CD4-positive, alpha-beta T cell (primary cell): Measurements from ENCODE around the gene CNR2. TPM values are rescaled to one million over a fixed set of nuclear protein-coding genes. Genes with fewer than 3 reads are reported as not detected.

Experiments
- ATAC-seq: fragments of 200-7000 bp; cut with Tn5 transposase; one replicate; pipeline ENCODE4 v1.10.0; 2022; ENCODE audit warnings: mild to moderate bottlenecking; ENCODE audit not compliant: poor library complexity
- CTCF ChIA-PET: fragments of 350-600 bp; sonication (Branson Sonifier 250); formaldehyde crosslinking; loops from one replicate; lab custom pipeline; 2021; ENCODE audit warnings: antibody characterized with exemption, inconsistent platforms; lab: Charles Lee
- POLR2A ChIA-PET: fragments of 350-600 bp; sonication (Branson Sonifier 250); formaldehyde crosslinking; loops from one replicate; lab custom pipeline; 2021; ENCODE audit warnings: antibody characterized with exemption, inconsistent platforms; lab: Charles Lee
- DNase-seq, 14 experiments: peaks; one replicate each; pipeline ENCODE4 v3.0.0-alpha.2; 2013 to 2020; ENCODE audit warnings: mixed read lengths in 2 of 14
- H3K27ac ChIP-seq, 2 donors: one replicate each; pipeline versions ENCODE4 v1.5.1 to v1.7.0; 2013; ENCODE audit warnings: low read length in 2 of 2, low read depth in 1 of 2, mild to moderate bottlenecking in 1 of 2
- H3K27me3 ChIP-seq, 2 experiments: 1 replicate in 1 of 2; 2 replicates in 1 of 2; pipeline versions ENCODE4 v1.6.1 to v1.7.0; 2013; ENCODE audit warnings: low read length in 2 of 2, control low read depth in 1 of 2, mild to moderate bottlenecking in 1 of 2, moderate library complexity in 1 of 2; ENCODE audit not compliant: insufficient read depth in 2 of 2, control insufficient read depth in 1 of 2
- H3K36me3 ChIP-seq: one replicate; pipeline ENCODE4 v1.6.1; 2013; ENCODE audit warnings: low read length, control low read depth; ENCODE audit not compliant: insufficient read depth
- H3K4me1 ChIP-seq: one replicate; pipeline ENCODE4 v1.6.1; 2013; ENCODE audit warnings: low read length, control low read depth; ENCODE audit not compliant: insufficient read depth
- H3K4me3 ChIP-seq: one replicate; pipeline ENCODE4 v1.5.1; 2013; ENCODE audit warnings: mild to moderate bottlenecking, low read length, moderate library complexity
- H3K9me3 ChIP-seq, 2 experiments: 1 replicate in 1 of 2; 2 replicates in 1 of 2; pipeline versions ENCODE4 v1.6.1 to v1.7.0; 2013; ENCODE audit warnings: low read length in 2 of 2, mild to moderate bottlenecking in 2 of 2, control low read depth in 1 of 2, moderate library complexity in 1 of 2; ENCODE audit not compliant: control insufficient read depth in 1 of 2, insufficient read depth in 1 of 2
- H3K27ac Mint-ChIP-seq: one replicate; pipeline ENCODE4 v1.8.0; 2020; ENCODE audit warnings: mixed read lengths
- H3K27me3 Mint-ChIP-seq: one replicate; pipeline ENCODE4 v1.8.0; 2021; ENCODE audit warnings: mixed read lengths
- H3K36me3 Mint-ChIP-seq: one replicate; pipeline ENCODE4 v1.8.0; 2021; ENCODE audit warnings: low read depth, mixed read lengths
- H3K4me1 Mint-ChIP-seq: one replicate; pipeline ENCODE4 v1.8.0; 2021; ENCODE audit warnings: low read depth, mixed read lengths
- H3K4me3 Mint-ChIP-seq: one replicate; pipeline ENCODE4 v1.8.0; 2020; ENCODE audit warnings: mild to moderate bottlenecking, mixed read lengths
- H3K9me3 Mint-ChIP-seq: one replicate; pipeline ENCODE4 v1.8.0; 2020; ENCODE audit warnings: mixed read lengths
- intact Hi-C, 2 experiments: fragments of 100-400 bp; cut with DNase I in 1 of 2; cut with micrococcal nuclease in 1 of 2; formaldehyde crosslinking; loops; one replicate each; pipeline versions ENCODE4 v1.15.1 to v1.9.0; 2023 to 2025; cut with DNase I, micrococcal nuclease
- microRNA-seq: library from miRNA; unstranded; fragments of <30 nt; microRNA quantifications from one replicate; pipeline ENCODE4 v1.2.0, GENCODE V29; 2021; ENCODE audit warnings: borderline microRNAs expressed, borderline replicate concordance
- total RNA-seq, 174 experiments: library from RNA in 2 of 174; stranded (reverse) in 2 of 174; gene quantifications; one replicate each; pipeline ENCODE4 v1.2.3 and lab custom pipeline; 2021 to 2026
- TF ChIP-seq, protein P1 (sequence below): fragments of 200-600 bp; IDR thresholded peaks from one replicate; pipeline ENCODE4 v1.8.0; 2022; ENCODE audit warnings: antibody characterized with exemption, mild to moderate bottlenecking

The CNR2 gene
- total RNA-seq, 2 experiments from 2014 or later = 0.05 TPM; not detected in 1

DNA sequence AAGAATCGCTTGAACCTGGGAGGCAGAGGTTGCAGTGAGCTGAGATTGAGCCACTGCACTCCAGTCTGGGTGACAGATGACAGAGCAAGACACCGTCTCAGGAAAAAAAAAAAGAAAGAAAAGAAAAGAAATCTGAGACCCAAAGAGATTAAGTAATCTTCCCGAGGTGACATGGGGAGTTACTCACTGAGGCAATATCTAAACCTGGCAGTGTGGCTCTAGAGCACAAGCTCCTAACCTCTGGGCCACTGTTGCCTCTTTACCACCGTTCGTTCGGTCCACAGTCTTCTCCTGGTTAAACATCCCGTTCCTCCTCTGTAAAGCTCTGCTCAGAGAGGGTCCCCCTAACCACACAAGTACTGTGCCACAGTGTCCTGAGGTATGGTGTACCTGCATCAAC is 89.4 kb downstream of the CNR2 start:
- peaks cover 15% of the 10 kb centered on the region for H3K4me1 ChIP-seq
- CTCF ChIA-PET = interaction anchor here (1.3 to 5.5 kb wide), 2 partner anchors 13 to 23 kb away, joined by 3 to 44 read pairs; partner anchors contain the start of gene GALE
- ATAC-seq (no peak), DNase-seq (no peak)
- intact Hi-C loops = loop anchor here in 1 of 2 experiments (2.0 to 10.0 kb wide), 2 partner anchors 21 to 1511 kb away; partner anchors contain the start of gene TMEM50A
- peak overlapping the region; percentile 85 for H3K4me3 Mint-ChIP-seq
- no peaks in the 10 kb centered on the region for H3K9me3 ChIP-seq
- H3K27me3 ChIP-seq = no peaks in the 10 kb centered on the region
- H3K36me3 ChIP-seq = peaks cover 1% of the 10 kb centered on the region
- POLR2A ChIA-PET = interaction anchor here (1.5 to 2.1 kb wide), 3 partner anchors 14 to 32 kb away, joined by 3 to 32 read pairs (median 10); partner anchors contain the start of gene GALE
- TF ChIP-seq, protein P1, sequence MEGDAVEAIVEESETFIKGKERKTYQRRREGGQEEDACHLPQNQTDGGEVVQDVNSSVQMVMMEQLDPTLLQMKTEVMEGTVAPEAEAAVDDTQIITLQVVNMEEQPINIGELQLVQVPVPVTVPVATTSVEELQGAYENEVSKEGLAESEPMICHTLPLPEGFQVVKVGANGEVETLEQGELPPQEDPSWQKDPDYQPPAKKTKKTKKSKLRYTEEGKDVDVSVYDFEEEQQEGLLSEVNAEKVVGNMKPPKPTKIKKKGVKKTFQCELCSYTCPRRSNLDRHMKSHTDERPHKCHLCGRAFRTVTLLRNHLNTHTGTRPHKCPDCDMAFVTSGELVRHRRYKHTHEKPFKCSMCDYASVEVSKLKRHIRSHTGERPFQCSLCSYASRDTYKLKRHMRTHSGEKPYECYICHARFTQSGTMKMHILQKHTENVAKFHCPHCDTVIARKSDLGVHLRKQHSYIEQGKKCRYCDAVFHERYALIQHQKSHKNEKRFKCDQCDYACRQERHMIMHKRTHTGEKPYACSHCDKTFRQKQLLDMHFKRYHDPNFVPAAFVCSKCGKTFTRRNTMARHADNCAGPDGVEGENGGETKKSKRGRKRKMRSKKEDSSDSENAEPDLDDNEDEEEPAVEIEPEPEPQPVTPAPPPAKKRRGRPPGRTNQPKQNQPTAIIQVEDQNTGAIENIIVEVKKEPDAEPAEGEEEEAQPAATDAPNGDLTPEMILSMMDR = no peak
- no peaks in the 10 kb centered on the region for H3K9me3 Mint-ChIP-seq
- peaks cover 20% of the 10 kb centered on the region for H3K4me1 Mint-ChIP-seq
- H3K27ac ChIP-seq = no peak overlapping the region
- H3K4me3 ChIP-seq = no peak overlapping the region
- peaks cover 19% of the 10 kb centered on the region for H3K36me3 Mint-ChIP-seq
- H3K27me3 Mint-ChIP-seq = no peaks in the 10 kb centered on the region
- H3K27ac Mint-ChIP-seq = peak overlapping the region; percentile 96

Small RNA genes lying within 50 kb of the gene (microRNA-seq; reads per million reads assigned to microRNA genes)
- gene MIR378F = not detected

Other genes with a start within 250 kb of the CNR2 start
- 1,000 to 10,000 TPM; 2,191 to 2,374 TPM for gene RPL11, start 221.6 kb downstream of the CNR2 start, total RNA-seq
- 10 to 100 TPM; 28.1 to 33.0 TPM for gene ELOA, start 169.9 kb downstream of the CNR2 start, total RNA-seq
- gene PITHD1, start 134.9 kb downstream of the CNR2 start, total RNA-seq = 100 to 1,000 TPM; 110 to 111 TPM
- gene LYPLA2, start 122.2 kb downstream of the CNR2 start, total RNA-seq = 10 to 100 TPM; 37.4 to 37.7 TPM
- gene GALE, start 112.6 kb downstream of the CNR2 start, total RNA-seq = 1 to 10 TPM; 5.4 to 6.9 TPM
- gene HMGCL, start 87.9 kb downstream of the CNR2 start, total RNA-seq = 1 to 10 TPM; 8.9 to 9.6 TPM
- gene FUCA1, start 45.1 kb downstream of the CNR2 start, total RNA-seq = 1 to 10 TPM; 3.6 to 4.1 TPM
- gene PNRC2, start 46.5 kb upstream of the CNR2 start, total RNA-seq = 100 to 1,000 TPM; 172 to 183 TPM
- 100 to 1,000 TPM; 346 to 356 TPM for gene SRSF10, start 67.0 kb upstream of the CNR2 start, total RNA-seq
- gene MYOM3, start 198.8 kb upstream of the CNR2 start, total RNA-seq = not detected
- not detected for gene IL22RA1, start 229.8 kb upstream of the CNR2 start, total RNA-seq